Mammary epithelial cell (primary cell): Measurements from ENCODE around the gene RAMP1.

Source experiments
- CTCF ChIP-seq, 2 donors: IDR thresholded peaks in 1 of 2; conservative IDR thresholded peaks in 1 of 2; 2 replicates each; pipeline ENCODE4 v1.5.1; 2011 to 2012; ENCODE audit warnings: inconsistent platforms in 2 of 2, low read length in 2 of 2, mild to moderate bottlenecking in 2 of 2, control low read depth in 1 of 2, low read depth in 1 of 2; ENCODE audit not compliant: insufficient read depth in 1 of 2; ENCODE audit errors: extremely low read depth in 1 of 2
- EZH2 ChIP-seq: IDR thresholded peaks from 2 replicates; pipeline ENCODE4 v1.6.1; 2012; ENCODE audit warnings: low read length, inconsistent platforms, borderline replicate concordance

GRCh38 chr2:237885111-237885930, 25.9 kb downstream of the RAMP1 start:
- no peak for TF ChIP-seq CTCF (conservative IDR thresholded peaks at IDR 0.05 in 1 of 2, IDR thresholded peaks at IDR 0.05 in 1 of 2; ENCODE audit: extremely low read depth in 1 of 2, insufficient read depth in 1 of 2, low read depth in 1 of 2, low read length in 2 of 2)
- TF ChIP-seq EZH2: no peak
